PC-9 (cell line): Measurements from ENCODE around the gene SPATA7.

Experiments used
- CTCF ChIP-seq: fragments of 200-600 bp; sonication (generic); conservative IDR thresholded peaks from 2 replicates; pipeline ENCODE4 v1.6.1; 2017; ENCODE audit warnings: mixed run types, antibody characterized with exemption, mild to moderate bottlenecking, moderate library complexity
- EZH2 ChIP-seq: fragments of 200-600 bp; sonication (generic); IDR thresholded peaks from 2 replicates; pipeline ENCODE4 v1.8.0; 2017; ENCODE audit warnings: antibody characterized with exemption, low read depth

GRCh38 chr14:88452231-88452630 lies 66.8 kb downstream of the SPATA7 start:
- TF ChIP-seq CTCF: no peak
- no peak for TF ChIP-seq EZH2
